Peyer's patch (tissue), 4 donors: ENCODE measurements around the gene GALNT1.

Experiments used
- CTCF ChIP-seq, 6 experiments: fragments of 450-650 bp in 4 of 6; fragments of 200-600 bp in 2 of 6; sonication (generic) in 1 of 6; IDR thresholded peaks; one replicate each; pipeline ENCODE4 v1.5.1; 2017 to 2019; ENCODE audit warnings: antibody characterized with exemption in 6 of 6, mild to moderate bottlenecking in 3 of 6, moderate library complexity in 1 of 6
- POLR2A ChIP-seq, 2 donors: fragments of 450-650 bp; IDR thresholded peaks; one replicate each; pipeline ENCODE4 v1.5.1; 2017; ENCODE audit warnings: antibody characterized with exemption in 2 of 2, mild to moderate bottlenecking in 2 of 2, moderate library complexity in 2 of 2

- TF ChIP-seq POLR2A (IDR thresholded peaks at IDR 0.05) (no peak), CTCF (IDR thresholded peaks at IDR 0.05) (no peak)
Measured at GRCh38 chr18:35714539-35714938, 133.0 kb downstream of the GALNT1 start.
